Ishikawa (cell line): ENCODE measurements around the gene LCP2.

ENCODE experiments used
- CEBPB ChIP-seq: IDR thresholded peaks from 2 replicates; pipeline ENCODE4 v1.6.1; 2012
- CREB1 ChIP-seq: IDR thresholded peaks from 2 replicates; pipeline ENCODE4 v1.6.1; 2012; ENCODE audit warnings: low read depth
- EGR1 ChIP-seq: IDR thresholded peaks from 2 replicates; pipeline ENCODE4 v1.6.1; 2012
- EP300 ChIP-seq: IDR thresholded peaks from 2 replicates; pipeline ENCODE4 v1.6.1; 2012; ENCODE audit warnings: borderline replicate concordance
- NFIC ChIP-seq: IDR thresholded peaks from 2 replicates; pipeline ENCODE4 v1.6.1; 2012
- RAD21 ChIP-seq: IDR thresholded peaks from 2 replicates; pipeline ENCODE4 v1.6.1; 2012; ENCODE audit warnings: low read depth
- TAF1 ChIP-seq: IDR thresholded peaks from 2 replicates; pipeline ENCODE4 v1.6.1; 2012; ENCODE audit warnings: low read depth, mild to moderate bottlenecking
- TCF12 ChIP-seq: IDR thresholded peaks from 2 replicates; pipeline ENCODE4 v1.6.1; 2012; ENCODE audit warnings: low read depth
- YY1 ChIP-seq: IDR thresholded peaks from 2 replicates; pipeline ENCODE4 v1.6.1; 2012; ENCODE audit warnings: low read depth
- ZBTB7A ChIP-seq: IDR thresholded peaks from 2 replicates; pipeline ENCODE4 v1.6.1; 2012; ENCODE audit warnings: low read depth
- TF ChIP-seq, protein P1 (sequence below): IDR thresholded peaks from 2 replicates; pipeline ENCODE4 v1.6.1; 2012; ENCODE audit warnings: low read depth, mild to moderate bottlenecking
- TF ChIP-seq, protein P2 (sequence below): IDR thresholded peaks from 2 replicates; pipeline ENCODE4 v1.6.1; 2012
- TF ChIP-seq, protein P3 (sequence below): IDR thresholded peaks from 2 replicates; pipeline ENCODE4 v1.6.1; 2012

DNA sequence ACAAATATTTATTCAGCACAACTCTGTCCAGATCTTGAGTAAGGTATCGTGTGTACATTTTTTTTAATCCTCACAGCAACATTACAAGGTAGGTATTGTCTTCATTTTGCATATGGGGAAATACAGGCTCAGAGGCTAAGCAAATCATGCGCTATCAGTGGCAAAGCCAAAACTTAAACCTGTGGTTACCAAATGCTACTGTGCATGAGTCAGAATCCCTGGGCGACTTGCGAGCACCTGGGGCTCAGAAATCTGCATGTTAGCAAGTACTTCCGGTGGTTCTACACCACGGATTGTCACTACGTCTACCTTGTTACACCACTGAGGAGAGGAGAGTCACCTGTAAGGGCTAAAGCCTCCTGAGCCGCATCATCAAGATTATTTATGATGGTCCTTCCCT, 43.5 kb downstream of the LCP2 start:
- no peak for TF ChIP-seq YY1
- TF ChIP-seq, protein P1, sequence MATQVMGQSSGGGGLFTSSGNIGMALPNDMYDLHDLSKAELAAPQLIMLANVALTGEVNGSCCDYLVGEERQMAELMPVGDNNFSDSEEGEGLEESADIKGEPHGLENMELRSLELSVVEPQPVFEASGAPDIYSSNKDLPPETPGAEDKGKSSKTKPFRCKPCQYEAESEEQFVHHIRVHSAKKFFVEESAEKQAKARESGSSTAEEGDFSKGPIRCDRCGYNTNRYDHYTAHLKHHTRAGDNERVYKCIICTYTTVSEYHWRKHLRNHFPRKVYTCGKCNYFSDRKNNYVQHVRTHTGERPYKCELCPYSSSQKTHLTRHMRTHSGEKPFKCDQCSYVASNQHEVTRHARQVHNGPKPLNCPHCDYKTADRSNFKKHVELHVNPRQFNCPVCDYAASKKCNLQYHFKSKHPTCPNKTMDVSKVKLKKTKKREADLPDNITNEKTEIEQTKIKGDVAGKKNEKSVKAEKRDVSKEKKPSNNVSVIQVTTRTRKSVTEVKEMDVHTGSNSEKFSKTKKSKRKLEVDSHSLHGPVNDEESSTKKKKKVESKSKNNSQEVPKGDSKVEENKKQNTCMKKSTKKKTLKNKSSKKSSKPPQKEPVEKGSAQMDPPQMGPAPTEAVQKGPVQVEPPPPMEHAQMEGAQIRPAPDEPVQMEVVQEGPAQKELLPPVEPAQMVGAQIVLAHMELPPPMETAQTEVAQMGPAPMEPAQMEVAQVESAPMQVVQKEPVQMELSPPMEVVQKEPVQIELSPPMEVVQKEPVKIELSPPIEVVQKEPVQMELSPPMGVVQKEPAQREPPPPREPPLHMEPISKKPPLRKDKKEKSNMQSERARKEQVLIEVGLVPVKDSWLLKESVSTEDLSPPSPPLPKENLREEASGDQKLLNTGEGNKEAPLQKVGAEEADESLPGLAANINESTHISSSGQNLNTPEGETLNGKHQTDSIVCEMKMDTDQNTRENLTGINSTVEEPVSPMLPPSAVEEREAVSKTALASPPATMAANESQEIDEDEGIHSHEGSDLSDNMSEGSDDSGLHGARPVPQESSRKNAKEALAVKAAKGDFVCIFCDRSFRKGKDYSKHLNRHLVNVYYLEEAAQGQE = no peak
- TF ChIP-seq CREB1 = no peak
- TF ChIP-seq, protein P2, sequence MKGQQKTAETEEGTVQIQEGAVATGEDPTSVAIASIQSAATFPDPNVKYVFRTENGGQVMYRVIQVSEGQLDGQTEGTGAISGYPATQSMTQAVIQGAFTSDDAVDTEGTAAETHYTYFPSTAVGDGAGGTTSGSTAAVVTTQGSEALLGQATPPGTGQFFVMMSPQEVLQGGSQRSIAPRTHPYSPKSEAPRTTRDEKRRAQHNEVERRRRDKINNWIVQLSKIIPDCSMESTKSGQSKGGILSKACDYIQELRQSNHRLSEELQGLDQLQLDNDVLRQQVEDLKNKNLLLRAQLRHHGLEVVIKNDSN = no peak
- TF ChIP-seq TCF12 = no peak
- no peak for TF ChIP-seq TAF1
- TF ChIP-seq RAD21 = no peak
- TF ChIP-seq CEBPB = no peak
- TF ChIP-seq EP300 = no peak
- TF ChIP-seq EGR1 = no peak
- TF ChIP-seq NFIC = no peak
- TF ChIP-seq, protein P3, sequence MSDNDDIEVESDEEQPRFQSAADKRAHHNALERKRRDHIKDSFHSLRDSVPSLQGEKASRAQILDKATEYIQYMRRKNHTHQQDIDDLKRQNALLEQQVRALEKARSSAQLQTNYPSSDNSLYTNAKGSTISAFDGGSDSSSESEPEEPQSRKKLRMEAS = no peak
- TF ChIP-seq ZBTB7A = no peak
